ENCODE data around the gene WSCD1. TPM values are rescaled to one million over a fixed set of nuclear protein-coding genes. Genes with fewer than 3 reads are reported as not detected.

Gene WSCD1
- polyA plus RNA-seq, 10 donors, result 25.6 to 36.3 (median 31.6) TPM

GRCh38 chr17:6056104-6056503, 14.1 kb upstream of the WSCD1 start:
- no peak for DNase-seq

GRCh38 chr17:6057562-6057961, 12.6 kb upstream of the WSCD1 start:
- no peak for DNase-seq

- DNase-seq, result no peak
Observed at GRCh38 chr17:6059406-6059805, 10.8 kb upstream of the WSCD1 start.

- DNase-seq, result no peak
Observed at GRCh38 chr17:6061290-6061689, 8.9 kb upstream of the WSCD1 start.

GRCh38 chr17:6064868-6065267, 5.3 kb upstream of the WSCD1 start:
- DNase-seq, result no peak

- no peak for DNase-seq
Observed at GRCh38 chr17:6065351-6065750, 4.8 kb upstream of the WSCD1 start.

GRCh38 chr17:6066183-6066948, 3.8 kb upstream of the WSCD1 start:
- DNase-seq, result no peak

GRCh38 chr17:6067060-6067459, 3.1 kb upstream of the WSCD1 start:
- DNase-seq, result no peak

- no peak for DNase-seq
Observed at GRCh38 chr17:6070430-6070912, 292 bp downstream of the WSCD1 start.

GRCh38 chr17:6070913-6071511, 833 bp downstream of the WSCD1 start:
- peak in 1 of 3 donors; percentile 40 for DNase-seq

GRCh38 chr17:6071528-6072065, 1.4 kb downstream of the WSCD1 start:
- DNase-seq, result no peak

GRCh38 chr17:6072157-6072556, 2.0 kb downstream of the WSCD1 start:
- no peak for DNase-seq

GRCh38 chr17:6072611-6073010, 2.4 kb downstream of the WSCD1 start:
- no peak for DNase-seq

GRCh38 chr17:6073620-6074019, 3.4 kb downstream of the WSCD1 start:
- no peak for DNase-seq

GRCh38 chr17:6075050-6075449, 4.9 kb downstream of the WSCD1 start:
- DNase-seq, result peak; percentile 51 to 70 (median 67)

GRCh38 chr17:6075845-6076244, 5.7 kb downstream of the WSCD1 start:
- DNase-seq, result peak in 1 of 3 donors; percentile 44

- no peak for DNase-seq
Observed at GRCh38 chr17:6077752-6078151, 7.6 kb downstream of the WSCD1 start.

- DNase-seq, result peak in 1 of 3 donors; percentile 27
Observed at GRCh38 chr17:6078458-6078871, 8.3 kb downstream of the WSCD1 start.

GRCh38 chr17:6079155-6079888, 9.1 kb downstream of the WSCD1 start:
- DNase-seq, result peak; percentile 58 to 79 (median 62)

GRCh38 chr17:6079960-6080359, 9.8 kb downstream of the WSCD1 start:
- no peak for DNase-seq

- DNase-seq, result no peak
Observed at GRCh38 chr17:6080711-6081430, 10.7 kb downstream of the WSCD1 start.

- no peak for DNase-seq
Observed at GRCh38 chr17:6082335-6082734, 12.2 kb downstream of the WSCD1 start.
